ELR (cell line): ENCODE data around the gene FBXL7.
A peak's percentile ranks its signal among the peaks of the same experiment; 100 is the strongest.

Source experiments
- DNase-seq: peaks from one replicate; pipeline ENCODE4 v3.0.0-alpha.2; 2015; ENCODE audit warnings: low read depth

Gene FBXL7

GRCh38 chr5:15502208-15502607 lies 2.2 kb downstream of the FBXL7 start:
- DNase-seq: peak; percentile 56

DNA sequence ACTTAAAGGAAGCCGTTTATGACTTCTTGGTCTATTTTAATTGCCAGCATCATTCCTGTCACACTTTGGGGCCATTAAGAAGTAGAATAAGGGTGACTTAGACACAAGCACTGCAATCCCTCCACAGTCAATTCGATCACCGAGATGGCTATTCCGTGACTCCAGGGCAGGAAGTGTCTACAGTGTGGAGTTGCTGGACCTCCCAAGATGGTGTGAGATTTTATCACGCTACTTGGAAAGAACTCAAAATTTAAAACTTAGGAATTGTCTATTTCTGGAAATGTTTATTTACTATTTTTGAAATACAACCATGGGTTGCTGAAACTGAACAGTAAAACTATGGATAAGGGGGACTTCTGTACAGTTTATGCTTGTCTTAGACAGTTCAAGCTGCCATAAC lies 6.2 kb downstream of the FBXL7 start:
- DNase-seq: no peak

GRCh38 chr5:15506897-15507296 lies 6.9 kb downstream of the FBXL7 start:
- DNase-seq: no peak

GRCh38 chr5:15510092-15510491 lies 10.1 kb downstream of the FBXL7 start:
- no peak for DNase-seq

- DNase-seq: no peak
These were observed 10.9 kb downstream of the FBXL7 start for GRCh38 chr5:15510831-15511230.

GRCh38 chr5:15513431-15513830 lies 13.5 kb downstream of the FBXL7 start:
- no peak for DNase-seq

DNA sequence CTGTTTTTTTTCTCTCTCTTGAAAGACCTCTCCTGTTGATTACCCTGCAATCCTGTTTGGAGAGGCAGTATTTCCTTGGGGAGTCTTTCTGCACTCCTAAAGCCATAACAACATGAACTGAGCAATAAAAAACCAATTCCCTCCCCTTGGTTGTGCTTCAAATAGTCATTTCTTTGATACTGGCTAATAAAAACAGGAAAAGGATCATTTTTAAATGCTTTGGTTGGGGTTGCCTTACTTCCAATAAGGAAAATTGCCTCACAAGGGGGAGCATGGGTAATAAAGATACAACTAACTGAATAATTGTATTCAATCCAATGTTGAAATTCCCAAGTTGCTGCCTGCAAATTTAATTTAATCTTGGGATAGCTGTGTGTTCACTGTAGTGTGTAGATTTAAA lies 13.9 kb downstream of the FBXL7 start:
- DNase-seq: no peak

DNA sequence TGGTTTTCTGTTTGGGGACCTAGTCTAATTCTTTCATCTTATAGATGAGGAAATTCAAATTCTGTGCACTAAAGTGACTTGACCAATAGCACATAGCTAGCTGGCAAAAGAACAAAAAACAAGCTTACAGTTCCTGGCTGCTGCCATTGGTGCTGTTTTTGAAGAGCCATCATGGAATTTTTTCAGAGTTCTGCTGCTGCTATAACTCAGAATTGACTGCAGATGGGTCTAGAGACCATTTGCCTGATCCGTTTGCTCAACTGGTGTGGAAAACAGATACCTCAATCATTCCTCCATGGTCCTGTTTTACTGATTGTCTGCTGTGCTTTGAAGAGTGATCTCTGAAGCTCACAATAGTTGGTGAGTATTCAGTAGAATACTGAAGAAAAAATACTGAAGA lies 15.2 kb downstream of the FBXL7 start:
- DNase-seq: no peak

- no peak for DNase-seq
These were observed 16.5 kb downstream of the FBXL7 start for GRCh38 chr5:15516486-15516885.

DNA sequence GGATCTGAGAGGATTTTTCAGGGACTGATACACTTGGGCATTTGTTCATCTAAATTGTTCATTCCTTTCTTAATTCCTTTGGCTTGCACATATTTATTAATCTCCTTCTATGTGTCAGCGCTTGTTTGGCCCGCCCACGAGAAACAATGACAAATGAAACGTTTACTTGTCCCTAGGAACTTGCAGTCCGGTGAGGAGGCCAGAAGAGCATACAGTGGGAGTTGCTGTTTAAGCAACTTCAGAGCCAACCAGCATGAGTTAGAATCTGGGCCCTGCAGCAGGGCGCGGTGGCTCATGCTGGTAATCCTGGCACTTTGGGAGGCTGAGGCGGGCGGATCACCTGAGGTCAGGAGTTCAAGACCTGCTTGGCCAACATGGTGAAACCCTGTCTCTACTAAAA lies 18.8 kb downstream of the FBXL7 start:
- DNase-seq: no peak

DNA sequence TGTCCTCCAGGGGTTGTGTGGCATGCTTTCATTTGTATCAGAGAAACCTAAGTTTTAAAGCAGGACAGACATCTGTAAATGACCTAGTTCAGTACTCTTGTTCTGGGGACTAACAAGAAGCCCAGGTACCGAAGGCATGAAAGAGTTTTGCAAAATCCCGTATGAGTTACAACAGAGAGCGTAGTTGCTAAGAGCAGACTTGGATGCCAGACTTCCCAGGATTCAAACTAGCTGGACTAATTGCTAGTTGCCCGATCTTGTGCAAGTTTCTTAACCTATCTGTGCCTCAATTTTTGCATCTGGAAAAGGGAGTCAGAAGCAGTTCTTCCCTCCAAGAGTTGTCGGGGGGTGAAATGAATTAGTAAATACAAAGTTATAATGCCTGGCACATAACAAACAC lies 20.9 kb downstream of the FBXL7 start:
- no peak for DNase-seq

- no peak for DNase-seq
These were observed 21.6 kb downstream of the FBXL7 start for GRCh38 chr5:15521381-15522186.

DNA sequence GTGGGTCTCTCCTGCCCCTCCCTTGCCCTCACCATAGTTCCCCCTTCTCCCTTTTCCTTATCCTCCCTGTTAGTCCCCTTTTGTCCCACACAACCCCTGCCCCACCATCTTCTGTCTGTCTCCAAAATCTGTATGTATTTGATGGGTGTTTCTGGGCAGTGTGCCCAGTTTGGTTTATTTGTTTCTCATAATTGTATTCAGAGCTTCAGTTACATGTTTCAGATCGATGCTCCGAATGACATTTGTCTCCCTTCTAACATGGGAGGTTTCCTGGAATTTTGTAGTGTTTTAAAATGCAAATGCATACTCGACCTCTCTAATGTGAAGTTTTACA lies 22.2 kb downstream of the FBXL7 start:
- no peak for DNase-seq

GRCh38 chr5:15524712-15525111 lies 24.7 kb downstream of the FBXL7 start:
- no peak for DNase-seq

DNA sequence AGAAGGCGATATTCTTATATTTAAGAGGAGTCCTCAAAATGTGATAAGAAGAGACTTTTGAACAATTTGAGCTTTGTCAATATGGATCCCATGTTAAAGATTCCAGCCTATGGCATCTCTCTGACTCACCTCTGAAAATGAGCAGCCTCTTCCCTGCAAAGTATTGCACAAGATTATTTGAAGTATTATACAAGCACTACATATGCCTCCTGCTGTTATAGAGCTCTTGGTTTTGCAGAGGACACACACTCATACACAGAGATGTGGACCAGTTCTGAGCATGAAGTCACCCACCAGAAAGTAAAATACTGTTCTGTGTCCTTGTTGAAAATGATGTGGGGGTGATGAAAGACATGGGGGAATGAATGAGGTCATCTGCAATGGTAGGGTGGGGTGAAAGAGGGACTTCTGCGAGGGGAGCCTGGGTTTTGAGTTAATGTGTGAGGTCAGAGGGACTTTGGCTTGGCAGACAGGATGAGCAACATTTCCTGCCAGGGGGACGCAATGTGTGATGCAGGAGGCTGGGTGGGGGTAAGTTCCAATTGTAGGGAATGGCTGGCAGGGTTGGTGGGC lies 25.8 kb downstream of the FBXL7 start:
- DNase-seq: peak; percentile 34

DNA sequence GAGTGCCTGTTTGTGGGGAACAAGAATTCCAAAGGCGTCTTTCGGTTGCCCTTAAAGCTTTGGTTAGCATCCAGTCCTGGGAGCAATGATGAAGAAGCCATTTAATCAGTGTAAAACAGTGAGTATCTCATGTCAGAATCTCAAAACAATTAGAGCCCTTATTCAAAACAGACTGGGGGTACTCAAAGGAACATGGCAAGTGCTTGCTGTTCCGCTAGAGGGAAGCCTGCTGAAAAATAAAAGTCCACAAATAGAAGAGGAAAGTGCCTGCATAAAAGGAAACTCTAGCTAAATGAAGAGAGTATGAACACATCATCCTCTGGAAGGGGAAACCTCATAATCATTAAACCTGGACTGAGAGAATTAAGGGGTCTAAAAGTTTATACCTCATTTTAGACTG lies 26.4 kb downstream of the FBXL7 start:
- DNase-seq: no peak

DNA sequence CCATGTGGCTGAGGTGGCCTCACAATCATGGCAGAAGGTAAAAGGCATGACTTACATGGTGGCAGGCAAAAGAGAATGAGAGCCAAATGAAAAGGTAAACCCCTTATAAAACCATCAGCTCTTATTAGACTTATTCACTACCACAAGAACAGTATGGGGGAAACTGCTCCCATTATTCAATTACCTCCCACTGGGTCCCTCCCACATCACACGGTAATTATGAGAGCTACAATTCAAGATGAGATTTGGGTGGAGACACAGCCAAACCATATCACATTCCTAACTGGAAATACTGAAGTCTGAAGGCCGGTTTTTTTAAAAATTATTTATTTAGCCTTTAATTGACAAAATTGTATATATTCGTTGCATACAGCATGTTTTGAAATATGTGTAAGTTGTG lies 28.5 kb downstream of the FBXL7 start:
- DNase-seq: no peak

- no peak for DNase-seq
These were observed 29.0 kb downstream of the FBXL7 start for GRCh38 chr5:15529013-15529412.

- DNase-seq: no peak
These were observed 29.8 kb downstream of the FBXL7 start for GRCh38 chr5:15529821-15530220.

DNA sequence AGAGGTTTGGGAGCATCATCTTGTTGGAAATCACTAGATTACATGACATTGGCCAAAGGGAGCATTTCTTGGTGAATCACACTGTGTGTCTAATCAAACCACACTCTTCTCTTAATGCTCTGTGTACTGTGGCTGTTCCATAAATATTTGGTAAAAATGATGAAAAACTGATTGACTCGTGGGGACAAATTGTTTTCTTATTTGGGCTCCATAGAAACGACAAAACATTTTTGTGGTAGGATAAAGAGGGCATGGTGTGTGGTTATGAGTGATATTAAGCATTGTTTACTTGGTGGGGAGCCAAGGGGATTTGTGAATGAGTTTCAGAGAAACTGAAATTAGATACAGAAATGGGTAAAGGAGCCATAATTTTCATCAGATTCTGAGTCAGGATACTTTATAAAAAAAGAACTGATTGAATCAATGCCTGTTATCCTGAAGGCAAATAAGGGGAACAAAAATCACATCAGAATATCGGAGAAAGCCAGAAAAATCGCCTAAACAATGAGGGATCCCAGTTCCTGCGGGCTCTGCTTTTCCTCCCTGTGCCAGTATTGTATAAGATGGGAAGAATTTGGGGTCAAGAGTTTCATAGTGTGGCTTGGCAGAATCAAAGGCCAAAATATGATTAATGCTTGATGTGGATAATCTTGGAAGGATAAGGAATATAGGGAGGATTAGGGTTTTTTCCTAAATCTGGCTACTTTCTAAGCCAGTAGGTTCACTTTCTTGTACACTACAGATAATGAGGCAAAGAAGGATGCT lies 33.3 kb downstream of the FBXL7 start:
- DNase-seq: peak; percentile 45

DNA sequence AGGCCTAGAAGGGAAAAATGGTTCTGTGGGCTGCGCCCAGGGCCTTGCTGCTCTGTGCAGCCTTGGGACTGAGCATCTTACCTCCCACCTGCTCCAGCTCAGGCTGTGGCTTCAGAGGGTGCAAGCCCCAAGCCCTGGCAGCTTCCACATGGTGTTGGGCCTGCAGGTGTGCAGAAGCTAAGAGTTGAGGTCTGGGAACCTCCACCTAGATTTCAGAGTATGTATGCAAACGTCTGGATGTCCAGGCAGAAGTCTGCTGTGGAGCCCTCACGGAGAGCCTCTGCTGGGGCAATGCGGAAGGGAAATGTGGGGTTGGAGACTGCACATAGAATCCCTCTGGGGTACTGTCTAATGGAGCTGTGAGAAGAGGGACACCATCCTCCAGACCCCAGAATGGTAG lies 36.0 kb downstream of the FBXL7 start:
- no peak for DNase-seq

DNA sequence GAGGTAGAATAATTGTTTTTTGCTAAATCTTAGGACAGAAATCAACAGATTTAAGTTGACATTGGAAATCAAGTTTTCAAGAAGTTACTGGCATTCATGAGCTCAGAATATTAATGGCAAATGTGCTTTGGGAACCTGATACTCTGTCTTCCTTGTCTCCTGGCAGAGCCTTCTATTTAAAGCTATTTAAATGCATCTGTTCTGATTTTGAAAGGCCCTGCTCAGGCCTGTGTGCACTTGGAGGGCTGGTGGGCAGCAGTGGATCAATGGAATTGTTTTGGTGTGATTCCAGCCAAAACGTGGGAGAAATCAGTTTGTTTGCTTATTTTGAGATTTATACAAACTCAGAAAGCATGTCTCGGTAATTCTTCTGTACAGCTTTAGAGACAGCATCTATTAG lies 38.5 kb downstream of the FBXL7 start:
- no peak for DNase-seq

- peak; percentile 12 for DNase-seq
These were observed 40.0 kb downstream of the FBXL7 start for GRCh38 chr5:15539951-15540350.
